Measurements from ENCODE around the gene CNOT2.

The CNOT2 gene

DNA sequence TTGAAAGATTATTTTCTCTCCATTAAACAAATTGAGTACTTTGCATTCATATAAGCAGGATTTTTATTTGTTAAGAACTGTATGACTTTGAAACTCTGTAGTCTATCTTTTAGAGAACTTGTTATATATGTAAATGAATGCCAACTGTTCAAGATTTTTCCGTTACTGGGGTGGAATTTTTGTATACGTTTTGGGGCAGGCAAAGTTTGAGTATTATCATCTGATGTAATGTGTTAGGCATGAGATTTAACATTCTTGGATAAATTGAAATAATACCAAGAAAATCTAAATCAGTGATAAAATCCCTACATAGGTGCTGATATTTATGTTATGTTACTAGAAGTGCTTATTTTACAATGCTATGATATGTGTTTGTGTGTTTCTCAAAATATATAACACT lies 8.4 kb downstream of the CNOT2 start:
- in situ Hi-C loops (cut with HindIII; ENCODE audit: low sequenced_read_pairs) = no loop called here

DNA sequence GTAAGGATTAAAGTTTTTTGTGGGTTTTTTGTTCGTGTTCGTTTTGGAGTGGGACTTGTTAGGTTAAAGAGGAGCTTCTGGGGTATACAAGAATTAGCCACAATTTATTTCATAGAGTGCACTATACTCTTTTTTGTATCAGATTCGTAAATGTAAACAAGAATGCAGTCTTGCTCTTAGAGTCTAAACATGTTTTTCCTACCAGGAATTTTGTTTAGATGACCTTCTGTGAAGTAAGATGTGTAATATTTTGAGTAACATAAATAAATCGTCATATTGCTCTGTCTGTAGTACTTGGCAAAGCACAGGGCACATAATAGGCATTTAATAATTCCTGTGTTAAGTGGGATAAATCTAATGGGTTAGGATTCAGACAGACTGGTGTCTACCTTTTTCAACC lies 9.6 kb downstream of the CNOT2 start:
- in situ Hi-C loops (cut with HindIII; ENCODE audit: low sequenced_read_pairs) = no loop called here

DNA sequence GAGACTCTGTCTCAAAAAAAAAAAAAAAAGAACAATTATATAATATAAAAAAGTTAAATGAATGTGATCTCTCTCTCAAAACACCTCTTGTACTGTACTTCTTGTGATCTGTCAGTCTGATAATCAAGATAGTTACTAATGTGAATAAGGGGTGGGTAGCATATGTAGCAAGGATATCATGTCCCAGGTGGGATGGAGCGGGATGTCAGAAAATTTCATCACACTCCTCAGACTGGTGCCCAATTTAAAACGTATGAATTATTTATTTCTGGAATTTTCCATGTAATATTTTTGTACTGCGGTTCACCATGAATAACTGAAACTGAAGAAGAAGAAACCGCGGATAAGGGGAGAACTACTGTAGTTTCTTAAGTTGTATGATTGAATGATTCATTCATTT lies 11.0 kb downstream of the CNOT2 start:
- in situ Hi-C loops (cut with HindIII; ENCODE audit: low sequenced_read_pairs) = no loop called here

GRCh38 chr12:70254846-70255245 lies 11.6 kb downstream of the CNOT2 start:
- in situ Hi-C loops (cut with HindIII; ENCODE audit: low sequenced_read_pairs) = no loop called here

DNA sequence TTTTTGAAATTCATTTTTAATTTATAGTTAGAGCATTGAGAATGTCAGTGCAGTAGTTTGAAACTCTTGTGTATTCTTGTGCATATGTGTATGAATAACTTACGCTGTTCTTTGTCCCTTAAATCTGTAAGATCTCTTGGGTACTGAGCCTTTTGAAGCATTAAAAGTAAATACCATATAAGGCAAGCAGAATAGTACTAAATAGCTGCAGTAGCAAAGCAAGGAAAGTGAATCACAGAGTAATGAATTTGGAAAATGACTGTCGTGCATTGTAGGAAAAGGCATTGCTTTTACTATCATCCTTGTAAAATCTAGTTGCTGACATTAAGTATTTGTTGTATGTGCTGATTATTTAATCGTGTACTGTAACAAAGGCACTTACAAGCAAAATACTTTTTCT lies 12.1 kb downstream of the CNOT2 start:
- in situ Hi-C loops (cut with HindIII; ENCODE audit: low sequenced_read_pairs) = no loop called here

DNA sequence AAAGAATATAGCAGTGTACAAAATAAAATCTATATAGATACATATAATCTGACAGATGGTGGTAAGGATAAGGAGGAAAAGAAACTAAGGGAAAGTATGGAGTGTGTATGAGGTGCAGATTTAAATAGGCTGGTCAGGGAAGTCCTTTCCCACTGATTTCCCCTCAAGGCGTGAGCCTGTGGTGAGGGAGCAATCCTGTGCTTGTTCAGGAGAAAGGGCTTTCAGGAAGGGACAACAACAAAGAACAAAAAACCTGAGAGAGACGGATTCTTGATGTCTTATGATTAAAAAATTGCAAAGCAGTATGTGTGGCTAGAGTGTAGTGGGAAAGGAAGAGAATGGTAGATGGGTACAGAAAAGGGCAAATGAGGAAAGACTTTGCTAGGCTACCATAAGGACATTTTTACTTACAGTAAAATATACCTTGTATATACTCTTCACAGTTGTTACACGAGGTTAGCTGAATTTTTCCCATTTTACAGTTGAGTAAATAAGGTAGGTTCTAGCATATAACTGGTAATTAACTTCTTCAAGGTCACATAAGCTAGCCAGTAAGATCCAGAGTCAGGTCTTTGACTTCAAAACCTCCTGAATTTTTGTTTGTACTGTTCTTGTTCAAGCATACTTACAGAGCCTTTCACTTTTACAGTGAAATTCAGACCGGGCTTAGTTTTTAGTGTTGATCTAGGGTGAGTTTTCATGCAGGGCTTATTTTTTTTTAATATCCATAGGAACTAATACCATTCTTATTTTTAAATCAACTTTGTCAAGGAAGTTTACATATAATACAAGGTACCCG lies 15.6 kb downstream of the CNOT2 start:
- in situ Hi-C loops (cut with HindIII; ENCODE audit: low sequenced_read_pairs) = no loop called here

DNA sequence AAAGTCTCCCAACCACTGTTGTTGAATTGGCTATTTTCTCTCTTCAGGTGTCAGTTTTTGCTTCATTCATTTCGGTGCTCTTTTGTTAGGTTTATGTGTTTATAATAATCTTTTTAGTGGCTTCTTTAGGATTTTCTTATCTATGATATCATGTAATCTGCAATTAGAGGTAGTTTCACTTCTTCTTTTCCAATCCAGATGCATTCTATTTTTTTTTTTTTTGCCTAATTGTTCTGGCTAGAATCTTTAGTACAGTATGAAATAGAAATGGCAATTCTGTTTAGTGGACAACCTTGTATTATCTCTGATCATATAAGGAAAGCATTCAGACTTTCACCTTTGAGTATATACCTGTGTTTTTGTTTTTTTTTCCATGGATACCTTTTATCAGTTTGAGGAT lies 17.4 kb downstream of the CNOT2 start:
- in situ Hi-C loops (cut with HindIII; ENCODE audit: low sequenced_read_pairs) = no loop called here

DNA sequence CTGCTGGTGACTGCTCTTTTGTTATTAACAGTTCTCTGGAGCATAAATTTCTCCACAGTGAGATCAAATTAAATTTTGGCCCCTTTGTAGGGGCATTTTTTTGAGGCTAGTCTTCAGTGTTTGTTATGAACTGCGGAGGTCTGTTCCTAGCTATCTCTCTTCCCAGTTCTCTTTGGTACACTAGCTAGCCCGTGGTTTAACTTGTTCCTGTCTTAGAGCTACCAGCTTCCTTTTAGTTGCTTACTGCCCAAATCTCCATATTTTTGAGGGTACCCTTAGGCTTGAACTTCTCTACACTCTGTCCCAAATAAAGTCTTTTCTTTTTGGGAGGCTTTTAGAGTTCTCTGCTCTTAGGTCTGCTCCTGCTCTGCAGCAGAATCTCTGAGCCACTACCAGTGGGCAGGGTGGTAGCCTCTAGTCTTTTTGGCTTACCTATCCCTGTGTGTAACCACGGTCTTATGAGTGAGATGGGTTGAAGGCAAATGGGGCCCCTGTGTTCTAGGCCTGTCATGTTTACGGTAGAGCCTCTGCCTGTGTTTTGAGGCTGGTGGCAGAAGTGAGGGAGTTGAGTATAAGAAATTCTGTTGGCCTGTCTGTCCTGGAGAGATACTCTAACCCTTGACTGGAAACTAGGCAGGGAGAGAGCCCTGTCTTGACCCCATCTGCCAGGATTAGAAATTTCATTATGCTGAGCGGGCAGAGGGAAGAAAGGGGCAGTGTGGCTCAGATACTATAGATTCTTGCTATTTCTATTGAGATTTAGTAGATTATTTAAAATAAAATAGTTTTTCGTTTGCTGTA lies 21.0 kb downstream of the CNOT2 start:
- in situ Hi-C loops (cut with HindIII; ENCODE audit: low sequenced_read_pairs) = no loop called here

DNA sequence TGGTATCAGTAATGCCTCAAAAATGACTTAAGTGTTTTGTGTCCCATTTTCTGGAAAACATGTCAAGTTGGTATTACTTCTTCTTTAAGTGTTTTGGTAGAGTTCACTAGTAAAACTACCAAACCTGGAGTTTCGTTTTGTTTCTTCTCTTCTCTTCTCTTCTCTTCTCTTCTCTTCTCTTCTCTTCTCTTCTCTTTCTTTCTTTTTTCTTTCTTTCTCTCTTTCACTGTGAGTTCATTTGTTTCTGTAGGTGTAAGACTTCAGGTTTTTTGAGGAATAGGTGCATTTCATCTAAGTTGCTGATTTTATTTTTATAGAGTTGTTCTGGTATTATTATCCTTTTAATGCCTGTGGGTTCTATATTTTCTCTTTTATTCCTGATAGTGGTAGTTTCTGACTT lies 21.9 kb downstream of the CNOT2 start:
- in situ Hi-C loops (cut with HindIII; ENCODE audit: low sequenced_read_pairs) = no loop called here

GRCh38 chr12:70267550-70267949 lies 24.3 kb downstream of the CNOT2 start:
- in situ Hi-C loops (cut with HindIII; ENCODE audit: low sequenced_read_pairs) = no loop called here

DNA sequence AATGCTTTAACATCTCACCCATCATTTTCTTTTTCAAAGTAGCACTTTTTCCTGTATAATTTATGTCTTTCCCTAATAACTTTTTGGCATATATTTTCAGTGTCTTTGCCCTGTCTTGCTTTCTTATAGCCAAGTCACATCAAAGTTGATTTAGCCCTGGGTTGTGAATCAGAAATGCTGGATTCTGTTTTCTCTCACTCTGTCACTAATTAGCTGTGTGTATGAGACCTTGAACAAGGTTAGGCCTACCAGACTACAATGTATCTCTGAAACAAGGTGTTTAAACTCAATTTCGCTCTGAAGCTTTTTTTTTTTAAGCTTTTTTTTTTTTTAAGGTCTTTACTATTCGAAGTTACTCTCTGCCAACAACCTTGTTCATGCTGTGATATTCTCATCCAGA lies 25.7 kb downstream of the CNOT2 start:
- in situ Hi-C loops (cut with HindIII; ENCODE audit: low sequenced_read_pairs) = no loop called here

- in situ Hi-C loops (cut with HindIII; ENCODE audit: low sequenced_read_pairs) = no loop called here
Observed at GRCh38 chr12:70270108-70270507, 26.9 kb downstream of the CNOT2 start.

DNA sequence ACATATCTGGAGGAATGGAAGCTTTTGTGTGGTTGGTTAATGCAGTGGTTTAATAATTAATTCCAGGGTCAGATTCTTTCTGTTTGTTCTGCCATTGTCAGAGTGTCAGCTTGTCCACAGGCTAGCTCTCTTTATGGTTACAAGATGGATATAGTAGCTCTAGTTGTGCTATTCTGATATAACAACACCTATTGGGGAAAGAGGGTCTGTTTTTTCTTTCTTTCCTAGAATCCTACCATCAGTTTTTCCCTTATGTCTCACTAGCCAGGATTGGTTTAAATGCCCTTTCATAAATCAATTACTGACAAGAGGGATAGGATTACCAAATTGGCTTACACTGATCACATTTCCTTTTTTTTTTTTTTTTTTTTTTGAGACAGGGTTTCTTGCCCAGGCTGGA lies 27.8 kb downstream of the CNOT2 start:
- in situ Hi-C loops (cut with HindIII; ENCODE audit: low sequenced_read_pairs) = no loop called here

DNA sequence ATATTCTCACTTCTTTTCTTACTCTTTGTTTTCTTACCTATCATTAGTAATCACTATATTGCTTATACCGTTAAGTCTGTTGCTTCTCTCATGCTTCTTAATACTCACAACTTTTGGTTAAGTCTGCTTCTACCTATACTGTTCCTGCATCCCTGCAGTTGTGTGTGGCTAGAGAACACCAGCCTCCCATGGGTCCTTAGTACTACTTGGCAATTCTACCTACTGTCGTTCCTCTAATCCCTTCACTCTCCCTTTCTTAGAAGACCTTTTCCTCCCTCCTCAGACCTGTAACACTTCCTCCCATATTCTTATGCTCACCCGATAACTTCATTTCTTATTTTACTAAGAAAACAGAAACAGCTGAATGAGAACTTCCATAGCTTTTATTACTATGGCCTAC lies 29.3 kb downstream of the CNOT2 start:
- in situ Hi-C loops (cut with HindIII; ENCODE audit: low sequenced_read_pairs) = no loop called here

DNA sequence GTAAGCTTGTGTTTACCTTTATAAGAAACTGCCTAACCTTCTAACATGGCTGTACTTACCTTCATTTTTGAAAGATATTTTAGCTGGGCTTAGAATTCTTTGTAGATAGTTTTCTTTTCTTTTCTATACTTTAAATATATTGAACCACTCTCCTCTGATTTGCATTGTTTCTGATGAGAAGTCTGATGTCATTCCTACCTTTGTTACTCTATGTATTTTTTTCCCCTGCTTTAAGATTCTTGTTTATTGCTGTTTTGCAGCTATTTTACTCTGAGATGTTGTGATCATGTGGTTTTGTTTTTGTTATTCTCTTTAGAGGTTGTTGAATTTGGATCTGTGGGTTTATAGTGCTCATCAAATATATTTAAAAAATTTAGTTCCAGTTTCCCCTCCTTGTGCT lies 31.8 kb downstream of the CNOT2 start:
- in situ Hi-C loops (cut with HindIII; ENCODE audit: low sequenced_read_pairs) = no loop called here

DNA sequence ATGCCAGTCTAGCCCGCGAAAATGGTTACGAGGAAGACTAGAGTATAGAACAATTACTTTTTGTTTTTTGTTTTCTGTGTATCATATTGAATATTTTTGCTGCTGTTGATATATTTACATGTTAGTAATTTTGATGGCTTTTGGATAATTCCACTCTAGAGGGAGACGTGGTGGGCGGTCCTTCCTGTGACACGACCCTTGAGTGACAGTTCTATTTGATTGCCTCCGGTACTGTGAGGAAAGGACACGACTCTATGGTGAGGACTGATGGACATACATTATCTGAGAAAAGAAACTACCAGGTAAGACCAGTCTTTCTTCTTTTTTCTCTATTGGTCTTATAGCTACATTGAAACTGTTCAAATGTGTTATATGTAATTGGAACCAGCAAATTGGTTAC lies 34.7 kb downstream of the CNOT2 start:
- in situ Hi-C loops (cut with HindIII; ENCODE audit: low sequenced_read_pairs) = no loop called here

DNA sequence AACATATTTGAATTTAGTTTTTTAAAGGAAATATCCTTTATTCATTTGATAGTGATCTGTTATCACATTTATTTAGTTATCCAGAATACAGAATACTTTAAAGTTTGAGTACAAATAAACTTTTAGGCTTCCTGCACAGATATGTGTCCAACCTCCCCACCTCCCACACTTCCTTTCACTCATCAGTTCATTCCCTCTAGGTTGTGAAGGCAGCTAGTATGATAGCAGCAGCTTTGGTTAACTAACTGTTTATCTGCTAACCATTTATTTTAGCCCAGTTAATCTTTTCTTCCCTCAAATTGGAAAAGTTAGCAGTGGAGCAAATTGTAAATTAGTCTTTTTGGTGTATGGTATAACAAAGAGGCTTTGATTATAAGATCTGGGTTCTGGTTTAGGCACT lies 35.7 kb downstream of the CNOT2 start:
- in situ Hi-C loops (cut with HindIII; ENCODE audit: low sequenced_read_pairs) = no loop called here

DNA sequence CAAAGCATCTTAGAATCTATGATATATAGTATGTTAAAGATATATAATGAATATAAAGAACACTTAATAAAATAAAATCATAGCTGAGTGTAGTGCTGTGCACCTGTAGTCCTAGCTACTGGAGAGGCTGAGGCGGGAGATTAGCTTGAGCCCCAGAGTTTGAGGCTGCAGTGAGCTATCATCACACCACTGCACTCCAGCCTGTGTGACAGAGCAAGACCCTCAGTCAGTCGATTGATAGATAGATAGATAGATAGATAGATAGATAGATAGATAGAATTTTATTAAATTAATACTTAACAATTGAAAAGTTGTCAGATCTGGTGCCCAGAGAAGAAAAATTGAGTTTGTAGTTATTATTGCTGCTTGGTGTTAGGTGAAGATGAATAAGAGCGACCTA lies 40.0 kb downstream of the CNOT2 start:
- in situ Hi-C loops (cut with HindIII; ENCODE audit: low sequenced_read_pairs) = no loop called here

- in situ Hi-C loops (cut with HindIII; ENCODE audit: low sequenced_read_pairs) = no loop called here
Observed at GRCh38 chr12:70288817-70289216, 45.6 kb downstream of the CNOT2 start.

DNA sequence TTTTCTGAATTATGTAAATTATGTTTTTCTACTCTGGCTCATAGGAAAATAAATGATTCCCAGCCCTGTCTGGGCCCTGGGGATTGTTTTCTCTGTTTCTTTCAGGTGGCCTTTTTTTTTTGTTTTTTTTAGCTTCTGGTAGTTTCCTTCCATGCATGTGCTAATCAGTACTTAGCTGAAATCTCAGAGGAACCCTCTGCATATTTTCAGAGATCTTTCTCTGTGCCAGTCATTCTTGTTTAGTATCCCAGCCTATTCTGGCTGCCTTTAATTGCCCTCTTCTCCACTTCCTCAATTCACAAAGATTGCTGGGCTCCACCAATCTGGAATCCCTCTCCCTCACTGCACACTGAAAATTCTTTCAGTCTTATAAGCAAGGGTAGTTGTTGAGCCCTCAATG lies 46.9 kb downstream of the CNOT2 start:
- in situ Hi-C loops (cut with HindIII; ENCODE audit: low sequenced_read_pairs) = no loop called here

- in situ Hi-C loops (cut with HindIII; ENCODE audit: low sequenced_read_pairs) = no loop called here
Observed at GRCh38 chr12:70292017-70292776, 49.0 kb downstream of the CNOT2 start.
